Stimulated activated CD4-positive, alpha-beta T cell treated with anti-CD3 and anti-CD28 coated beads, Interleukin-4, amount 100 ng/mL, for 48 hours (primary cell): Measurements from ENCODE around the gene GPR39.

Source experiments
- DNase-seq, 2 donors: peaks; one replicate each; pipeline ENCODE4 v3.0.0-alpha.2; 2020; ENCODE audit warnings: low read depth in 2 of 2

The GPR39 gene

DNA sequence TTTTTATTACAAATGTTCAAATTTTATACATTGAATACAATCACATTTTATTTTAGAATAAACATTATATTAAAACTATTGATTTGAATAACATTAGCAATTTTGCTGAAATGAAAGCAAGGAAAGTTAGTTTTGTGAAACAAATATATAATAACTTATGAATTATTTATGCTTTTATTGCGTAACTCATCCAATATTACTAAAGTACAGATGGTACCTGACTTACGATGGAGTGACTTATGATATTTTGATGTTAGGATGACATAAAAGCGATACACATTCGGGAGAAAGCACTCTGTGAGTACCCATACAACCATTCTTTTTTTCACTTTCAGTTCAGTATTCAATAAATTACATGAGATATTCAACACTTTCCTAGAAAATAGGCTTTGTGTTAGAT lies 26.5 kb downstream of the GPR39 start:
- DNase-seq, result no peak

DNA sequence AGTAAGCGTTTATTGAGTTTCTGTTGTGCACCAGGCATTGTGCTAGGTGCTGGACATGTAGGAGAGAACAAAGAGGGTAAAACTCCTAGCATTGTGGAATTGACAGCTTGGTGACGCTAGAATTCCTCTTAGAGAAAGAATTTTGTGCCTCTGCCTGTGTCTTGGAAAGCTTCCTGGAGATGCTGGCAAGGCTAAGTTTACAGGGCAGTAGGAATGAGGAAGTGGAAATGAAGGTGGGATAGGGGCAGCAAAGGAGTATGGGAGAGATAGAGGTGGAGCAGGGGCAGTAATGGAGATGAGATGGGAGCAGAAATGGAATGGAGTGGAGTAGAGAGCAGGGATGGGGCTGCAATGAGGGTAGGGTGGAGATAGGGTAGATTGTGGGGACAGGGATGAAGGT lies 29.8 kb downstream of the GPR39 start:
- no peak for DNase-seq

DNA sequence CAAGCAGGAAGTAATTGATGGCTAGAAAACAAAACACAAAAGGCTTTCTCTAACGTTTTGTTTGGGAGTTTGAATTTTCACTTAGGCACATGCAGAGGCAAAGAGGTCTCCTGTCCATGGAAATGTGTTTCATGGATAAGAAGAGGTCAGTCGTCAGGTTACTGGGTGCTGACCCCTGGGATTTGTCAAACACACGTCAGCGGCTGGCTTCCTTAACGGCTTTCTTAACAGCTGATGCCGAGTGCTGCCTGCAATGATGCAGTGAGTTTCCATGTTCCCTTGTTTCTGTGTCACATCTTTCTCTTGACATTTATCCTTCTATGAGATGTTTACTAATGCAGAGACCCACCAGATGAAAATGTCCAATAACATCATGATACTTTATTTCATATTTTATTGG lies 31.7 kb downstream of the GPR39 start:
- no peak for DNase-seq

DNA sequence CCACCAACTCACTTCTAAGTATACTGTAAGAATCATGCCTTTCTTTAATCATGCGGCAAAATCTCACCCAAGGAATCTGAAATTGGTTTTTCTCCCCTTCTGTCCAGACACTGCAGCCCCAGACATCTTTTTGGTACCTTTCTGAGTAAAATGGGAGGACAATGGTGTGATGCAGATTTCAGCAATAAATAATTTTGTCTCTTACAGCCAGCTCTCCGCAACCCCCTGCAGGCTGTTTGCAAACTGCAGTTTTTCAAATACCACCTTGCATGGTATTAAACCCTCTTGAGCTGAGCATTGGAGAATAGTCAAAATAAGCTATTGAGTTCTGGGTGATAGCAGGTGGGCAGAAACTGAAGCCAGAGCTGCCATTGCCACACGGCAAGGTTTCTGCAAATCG lies 32.2 kb downstream of the GPR39 start:
- DNase-seq, result no peak

DNA sequence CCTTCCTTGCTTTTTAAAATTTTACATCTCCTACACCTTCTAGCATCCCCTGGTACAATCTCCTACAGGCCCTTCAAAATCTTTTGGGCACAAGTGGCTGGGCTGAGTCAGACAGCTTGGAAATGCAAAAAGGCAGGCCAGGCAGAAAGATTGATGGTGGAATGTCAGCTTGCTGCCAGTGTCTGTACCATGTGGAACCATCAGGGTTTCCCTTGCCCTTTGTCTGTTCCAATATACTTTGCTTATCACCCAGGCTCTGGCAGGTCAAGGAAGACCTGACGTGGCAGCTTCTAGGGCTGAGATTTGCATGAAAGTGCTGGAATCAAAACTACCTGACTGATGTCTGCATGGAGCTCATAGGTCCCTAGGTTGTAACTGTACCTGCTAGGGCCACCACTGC lies 33.3 kb downstream of the GPR39 start:
- DNase-seq, result no peak

DNA sequence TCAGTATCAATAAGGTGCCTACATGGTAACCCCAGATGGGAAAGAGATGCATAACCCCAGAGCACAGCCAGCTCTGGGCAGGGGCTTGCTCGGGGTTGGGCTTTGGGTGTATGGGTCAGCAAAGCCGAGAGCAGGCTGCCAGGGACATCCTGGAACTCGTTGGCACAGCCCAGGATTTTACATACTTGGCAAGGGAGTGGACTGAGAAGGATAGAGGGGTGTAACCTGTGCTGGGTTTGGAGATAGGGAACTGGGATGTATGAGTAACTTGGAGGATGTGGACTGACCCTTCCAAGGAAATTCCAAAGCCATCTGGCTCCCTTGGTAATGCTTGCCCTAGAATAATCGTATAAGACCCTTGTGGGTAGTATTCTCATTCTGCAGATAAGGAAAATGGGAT lies 44.2 kb downstream of the GPR39 start:
- DNase-seq, result no peak

DNA sequence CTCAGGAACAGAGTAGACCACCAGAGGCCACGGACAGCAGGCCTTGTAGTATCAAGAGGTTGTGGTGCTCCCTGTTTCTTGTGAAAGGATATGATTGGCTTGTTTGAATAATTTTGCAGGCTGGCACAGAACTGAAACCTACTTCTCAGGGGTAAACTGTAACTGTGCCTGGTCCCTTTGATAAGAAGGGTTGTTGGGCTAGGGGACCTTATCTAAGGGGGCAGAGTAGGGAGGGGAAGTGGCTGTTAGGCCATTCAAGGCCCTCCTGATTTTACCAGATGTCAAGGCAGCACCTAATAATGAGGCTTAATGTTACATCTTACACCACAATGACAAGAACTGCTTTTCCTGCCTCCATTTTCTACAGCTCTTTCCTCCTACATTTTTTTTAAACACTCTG lies 45.6 kb downstream of the GPR39 start:
- no peak for DNase-seq

DNA sequence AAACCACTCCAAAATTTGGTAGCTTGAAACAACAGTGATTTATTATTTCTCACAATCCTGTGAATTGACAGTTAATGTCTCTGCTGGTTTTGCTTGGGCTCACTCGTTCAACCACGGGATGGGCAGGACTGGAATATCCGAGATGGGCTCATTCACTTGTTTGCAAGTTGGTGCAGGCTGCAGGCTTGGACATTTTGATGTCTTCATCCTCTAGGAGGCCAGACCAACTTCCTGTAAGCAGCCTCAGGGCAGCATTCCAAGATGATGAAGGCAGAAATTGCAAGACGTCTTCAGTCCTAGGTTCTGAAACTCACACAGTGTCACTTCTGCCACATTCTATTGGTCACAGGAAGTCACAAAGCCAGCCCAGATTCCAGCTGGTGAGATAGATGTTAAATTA lies 47.1 kb downstream of the GPR39 start:
- no peak for DNase-seq

DNA sequence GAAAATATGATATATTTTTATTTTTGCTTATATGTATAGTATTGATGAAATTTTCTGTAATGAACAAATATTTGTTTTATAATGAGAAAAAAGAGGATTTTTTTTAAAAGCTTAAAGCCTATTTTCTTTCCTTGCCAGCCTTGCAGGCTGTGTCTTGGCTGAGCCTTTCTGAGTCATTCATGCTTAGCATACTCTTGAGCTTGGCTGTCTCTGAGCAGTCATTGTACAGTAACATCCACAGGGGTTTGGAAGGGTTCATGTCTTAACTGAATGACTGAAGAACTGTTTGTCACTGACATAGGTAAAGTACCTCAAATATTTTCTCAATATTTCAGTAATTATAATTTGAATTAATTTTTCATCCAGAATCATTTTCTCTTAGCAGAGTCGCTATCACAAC lies 49.3 kb downstream of the GPR39 start:
- DNase-seq, result no peak

DNA sequence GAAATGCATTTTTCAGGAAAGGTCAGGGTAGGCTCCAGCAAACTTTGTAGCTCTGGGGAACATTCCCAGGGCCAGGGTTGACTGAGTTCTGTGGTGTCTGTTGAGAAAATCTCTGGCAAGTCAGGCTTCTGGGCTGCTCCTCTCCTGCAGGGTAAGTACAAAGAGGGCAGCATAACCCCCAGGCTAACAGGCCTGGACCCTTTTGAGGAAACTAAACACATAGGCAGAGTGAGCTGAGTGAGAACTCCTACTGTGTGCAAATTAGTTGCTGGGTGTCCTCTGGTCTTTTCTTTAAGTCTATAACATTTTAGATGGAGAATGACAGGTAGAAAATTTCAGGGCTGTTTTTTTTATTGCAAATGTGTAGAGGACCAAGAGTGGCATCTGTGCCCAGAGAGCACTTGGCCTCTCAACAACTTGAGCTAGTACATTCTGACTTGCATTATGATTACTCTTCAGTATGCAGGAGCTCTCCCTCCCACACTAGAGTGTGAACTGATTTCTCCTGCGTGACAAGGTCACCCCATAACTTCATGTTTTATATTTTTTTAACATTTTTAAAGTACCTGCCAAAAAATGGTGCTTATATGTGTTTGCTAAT lies 49.9 kb downstream of the GPR39 start:
- no peak for DNase-seq

DNA sequence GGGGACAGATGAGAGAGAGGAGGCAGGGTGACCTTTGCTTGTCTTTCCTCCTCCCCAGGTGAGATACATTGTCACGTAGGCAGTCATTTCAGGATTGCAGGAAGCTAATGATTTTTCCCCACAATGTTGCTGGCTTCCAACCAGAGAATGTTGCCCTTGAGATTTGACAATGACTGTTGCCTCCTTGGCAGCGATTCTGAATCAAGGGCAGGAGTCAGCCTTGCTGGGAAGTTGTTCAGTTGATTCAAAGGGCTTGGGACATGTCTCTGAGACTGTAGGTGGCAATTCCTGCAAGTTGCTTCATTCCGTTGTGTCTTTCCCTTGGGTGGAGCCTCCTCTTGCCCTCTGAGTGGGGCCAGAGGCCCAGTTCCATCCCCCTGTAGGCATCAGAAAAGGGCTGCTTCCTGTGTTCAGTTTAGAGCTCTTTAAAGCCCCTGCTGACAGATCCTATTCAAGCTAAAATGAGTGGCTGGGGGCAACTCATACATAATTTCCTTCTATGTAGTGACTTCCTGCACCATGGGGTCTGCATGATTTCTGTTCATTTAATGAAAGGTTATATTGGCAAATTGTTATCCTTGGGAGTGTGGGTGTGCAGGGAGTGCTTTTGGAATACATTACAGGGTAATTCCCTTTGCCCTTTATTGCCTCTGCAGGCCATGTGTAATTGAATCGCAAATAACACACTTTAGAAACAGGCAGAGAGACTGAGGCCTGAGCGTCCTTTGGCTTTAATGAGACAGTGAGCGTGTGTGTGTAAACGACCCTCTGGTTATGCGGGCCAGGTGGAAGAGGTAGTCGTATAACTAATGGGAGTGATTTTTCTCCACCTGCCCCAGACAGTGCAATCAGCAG lies 52.4 kb downstream of the GPR39 start:
- DNase-seq, result no peak

DNA sequence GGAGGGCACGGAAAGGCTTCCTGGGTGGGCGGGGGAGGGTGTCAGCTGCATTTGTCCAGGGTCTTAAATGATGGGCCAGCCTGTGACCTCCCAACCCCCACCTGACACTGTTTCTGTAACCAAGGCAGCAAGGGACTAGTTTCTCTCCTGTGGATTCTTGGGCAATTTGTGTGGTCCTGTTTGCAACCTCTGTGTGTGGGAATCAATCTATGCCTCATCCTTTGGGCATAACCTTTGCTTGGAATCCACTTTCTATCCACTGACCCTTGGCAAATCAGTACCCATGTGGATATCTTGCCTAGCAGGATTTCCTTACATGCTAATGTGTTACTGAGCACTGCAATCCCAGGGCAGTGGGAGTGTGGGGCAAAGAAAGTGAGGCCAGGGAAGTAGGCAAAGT lies 54.1 kb downstream of the GPR39 start:
- DNase-seq, result no peak

DNA sequence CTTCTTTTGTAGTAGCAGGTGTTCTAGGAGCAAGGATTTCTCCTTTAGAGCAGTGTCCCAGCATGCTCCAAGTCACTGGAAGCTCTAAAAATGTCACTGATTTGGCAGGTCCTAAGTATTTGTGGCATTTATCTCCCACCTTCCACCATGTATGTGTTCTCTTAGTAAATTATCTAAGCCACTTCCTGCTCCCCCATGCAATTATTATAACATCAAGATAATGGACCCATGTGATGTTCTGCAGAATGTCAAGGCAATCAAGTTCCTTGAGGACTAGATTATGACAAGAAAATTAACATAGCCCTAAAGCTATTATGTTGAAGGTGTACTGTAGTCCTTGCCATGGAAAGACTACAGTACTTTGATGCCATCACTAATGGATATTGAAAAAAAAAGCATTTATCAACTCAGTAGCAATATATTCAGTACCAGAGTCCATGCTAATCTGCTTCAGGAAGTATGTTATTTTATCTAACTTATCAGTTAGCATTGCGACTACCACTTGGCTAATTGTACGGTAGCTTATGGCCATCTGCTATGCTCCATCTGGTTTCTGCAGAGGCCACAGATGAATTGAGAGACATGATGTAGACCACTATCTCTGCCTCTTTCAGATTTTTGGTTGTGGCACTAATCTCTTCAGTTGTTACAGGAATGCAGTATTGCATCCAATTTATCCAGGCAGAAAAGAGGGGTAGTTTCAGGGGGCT lies 56.7 kb downstream of the GPR39 start:
- no peak for DNase-seq

DNA sequence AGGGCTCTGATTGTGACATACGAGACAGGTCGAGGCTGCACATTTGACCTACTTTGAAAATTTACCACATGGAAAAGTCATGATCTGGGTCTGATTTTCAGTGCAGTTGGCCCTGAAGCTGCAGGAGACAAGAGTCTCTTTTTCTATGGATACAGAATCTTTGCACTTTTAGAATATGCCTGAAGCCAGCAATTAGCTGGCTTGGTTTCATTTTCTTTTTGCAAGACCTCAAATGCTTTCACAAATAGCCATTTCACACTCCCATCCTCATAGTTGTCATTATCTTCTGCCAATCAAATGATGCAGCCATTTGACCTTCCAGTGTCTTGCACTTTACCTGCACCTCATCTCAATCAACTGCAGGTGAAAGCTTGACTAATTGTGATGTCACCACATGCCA lies 59.0 kb downstream of the GPR39 start:
- no peak for DNase-seq

DNA sequence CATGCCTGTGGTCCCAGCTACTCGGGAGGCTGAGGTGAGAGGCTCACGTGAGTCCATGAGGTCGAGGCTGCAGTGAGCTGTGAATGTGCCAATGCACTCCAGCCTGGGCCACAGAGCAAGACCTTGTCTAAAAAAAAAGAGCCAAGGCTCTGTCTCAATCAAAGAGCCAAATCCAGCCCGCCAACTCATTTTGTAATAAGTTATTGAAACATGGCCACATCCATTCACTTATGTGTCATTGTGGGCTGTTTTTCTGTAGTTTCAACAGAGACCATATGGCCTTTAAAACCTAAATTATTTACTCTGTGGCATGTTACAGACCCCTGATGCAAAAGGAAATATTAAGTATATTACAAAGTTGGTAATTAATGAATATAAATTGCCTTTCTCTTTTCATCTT lies 60.8 kb downstream of the GPR39 start:
- DNase-seq, result no peak

DNA sequence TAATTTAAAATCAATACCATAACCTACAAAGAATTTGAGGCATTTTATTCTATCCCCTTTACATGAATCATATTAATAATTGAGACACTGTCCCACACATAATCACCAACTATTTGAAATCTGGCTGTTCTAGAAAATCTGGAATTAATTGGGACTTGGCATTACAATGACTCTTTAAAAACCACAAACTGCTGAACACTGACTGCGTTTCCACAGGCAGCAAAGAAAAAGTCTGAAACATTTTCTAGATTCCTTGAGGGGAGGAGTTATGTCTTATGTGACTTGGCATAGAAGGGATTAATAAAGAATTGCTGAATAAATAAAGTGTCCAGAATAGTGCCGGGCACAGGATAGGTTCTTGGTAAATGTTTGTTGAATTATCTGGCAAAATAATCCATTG lies 61.4 kb downstream of the GPR39 start:
- DNase-seq, result no peak

DNA sequence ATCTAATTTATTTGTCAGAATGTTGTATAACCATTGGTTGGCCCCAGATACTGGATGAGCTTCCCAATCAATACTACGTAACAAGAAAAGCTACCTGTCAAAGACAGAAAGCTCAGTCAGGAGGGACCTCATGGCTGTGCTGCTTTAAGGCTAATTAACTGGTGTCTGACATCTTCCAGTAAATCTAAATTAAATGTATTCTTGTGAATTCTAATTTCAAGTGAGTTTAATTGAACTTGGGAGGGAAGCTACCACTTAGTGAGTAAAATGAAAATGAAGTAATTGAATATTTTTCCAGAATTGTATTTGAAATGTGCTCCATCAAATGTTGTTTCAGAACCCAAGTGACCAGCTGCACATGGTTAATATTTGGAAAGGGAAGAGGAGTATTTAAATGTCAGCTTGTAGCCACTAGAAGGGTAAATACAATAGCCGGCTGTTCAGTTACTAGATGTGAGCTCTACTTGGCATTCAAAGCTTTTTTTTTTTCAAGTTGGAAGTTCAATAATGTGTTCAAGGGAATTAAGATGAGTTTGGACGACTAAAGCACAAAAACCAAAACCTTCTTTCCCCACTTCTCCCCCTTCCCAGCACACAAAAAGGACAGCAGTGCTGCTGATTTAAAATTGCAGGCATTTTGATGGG lies 62.0 kb downstream of the GPR39 start:
- no peak for DNase-seq

DNA sequence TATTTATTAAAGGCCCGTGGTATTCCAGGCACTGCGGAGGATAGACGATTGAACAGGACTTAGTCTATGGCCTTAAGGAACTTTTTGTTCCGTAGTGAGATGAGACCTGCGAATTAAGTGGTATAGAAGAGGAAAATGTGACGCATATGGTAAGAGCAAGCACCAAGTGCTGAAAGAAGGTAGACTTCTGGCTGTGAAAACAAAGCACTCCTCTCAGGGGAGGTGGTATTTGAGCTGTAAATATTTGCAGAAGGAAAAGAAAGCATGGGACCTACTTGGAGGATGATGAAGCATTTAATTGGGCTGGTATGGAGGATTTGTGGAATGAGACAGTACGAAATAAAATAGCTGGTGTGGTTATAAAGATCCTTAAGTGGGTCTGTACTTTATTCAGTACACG lies 62.5 kb downstream of the GPR39 start:
- DNase-seq, result no peak

DNA sequence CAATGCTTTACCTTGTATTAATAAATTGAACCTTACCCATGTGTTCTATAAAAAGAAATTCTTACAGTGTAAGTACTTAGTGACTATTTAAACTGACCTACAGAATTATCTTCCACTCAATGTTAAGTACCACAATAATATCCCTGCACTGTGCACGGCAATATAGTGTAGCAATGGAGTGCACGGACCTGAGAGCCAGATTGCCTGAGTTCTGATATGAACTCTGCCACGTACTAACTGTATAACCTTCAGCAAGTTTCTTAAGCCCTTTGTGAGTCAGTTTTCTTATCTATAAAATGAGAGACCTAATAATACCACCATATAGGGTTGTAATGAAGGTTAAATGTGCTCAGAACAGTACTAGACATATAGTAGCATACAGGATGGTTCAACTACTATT lies 66.2 kb downstream of the GPR39 start:
- DNase-seq, result no peak

DNA sequence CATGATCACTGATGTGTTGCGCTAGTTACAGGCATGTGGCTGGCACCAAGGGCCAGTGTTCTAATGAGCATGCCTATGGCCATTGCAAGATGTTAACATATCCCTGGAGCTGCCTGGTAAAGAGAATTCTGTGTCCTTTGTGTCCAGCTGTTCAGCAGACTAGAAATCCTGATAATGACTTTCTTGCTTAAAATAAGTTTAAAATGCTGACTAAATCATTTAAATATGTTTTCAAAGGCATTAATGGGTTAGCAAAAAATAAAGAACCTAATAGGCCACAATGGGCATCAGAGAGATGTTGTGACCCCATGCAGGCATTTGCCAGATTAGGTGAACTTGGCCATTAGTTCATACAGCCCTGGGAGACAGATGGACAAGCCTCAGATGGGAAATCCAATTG lies 67.5 kb downstream of the GPR39 start:
- DNase-seq, result no peak

DNA sequence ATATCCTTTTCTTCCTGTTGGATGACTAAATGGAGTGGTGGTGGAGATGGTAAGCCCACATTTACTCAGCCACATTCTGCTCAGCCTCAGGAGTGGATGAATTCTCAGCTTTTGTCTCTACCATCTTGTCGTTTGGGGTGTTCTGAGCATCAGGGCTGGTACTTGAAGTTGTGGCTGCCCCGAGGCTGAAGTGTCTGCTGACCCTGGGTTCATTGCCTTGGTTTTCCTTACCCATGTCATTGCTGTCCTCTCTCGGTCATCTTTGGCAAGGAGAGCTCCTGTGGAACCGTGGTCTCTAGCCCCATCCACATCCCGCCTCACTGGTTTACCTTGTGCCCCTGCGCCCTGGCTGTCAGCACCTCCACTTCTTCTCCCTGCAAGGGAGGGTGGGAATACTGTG lies 71.9 kb downstream of the GPR39 start:
- no peak for DNase-seq

DNA sequence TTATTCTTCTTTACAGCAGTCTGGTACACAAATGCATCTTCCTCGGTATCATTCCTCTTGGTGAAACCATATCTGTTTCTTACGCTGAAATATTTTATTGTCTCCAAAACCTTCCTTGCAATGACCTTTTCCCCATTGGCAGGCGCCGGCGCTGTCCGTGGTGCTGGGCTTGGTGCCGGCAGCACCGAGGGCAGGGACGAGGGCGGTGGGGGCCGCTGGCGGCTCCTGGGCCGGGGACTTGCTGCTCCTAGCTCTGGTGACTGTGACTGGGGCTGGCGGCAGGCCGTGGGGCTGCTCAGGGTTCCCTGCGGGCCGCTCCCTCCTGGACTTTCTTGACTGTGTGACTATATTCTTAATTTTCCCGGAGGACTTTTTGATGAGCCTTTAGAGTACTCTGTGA lies 72.5 kb downstream of the GPR39 start:
- DNase-seq, result no peak

DNA sequence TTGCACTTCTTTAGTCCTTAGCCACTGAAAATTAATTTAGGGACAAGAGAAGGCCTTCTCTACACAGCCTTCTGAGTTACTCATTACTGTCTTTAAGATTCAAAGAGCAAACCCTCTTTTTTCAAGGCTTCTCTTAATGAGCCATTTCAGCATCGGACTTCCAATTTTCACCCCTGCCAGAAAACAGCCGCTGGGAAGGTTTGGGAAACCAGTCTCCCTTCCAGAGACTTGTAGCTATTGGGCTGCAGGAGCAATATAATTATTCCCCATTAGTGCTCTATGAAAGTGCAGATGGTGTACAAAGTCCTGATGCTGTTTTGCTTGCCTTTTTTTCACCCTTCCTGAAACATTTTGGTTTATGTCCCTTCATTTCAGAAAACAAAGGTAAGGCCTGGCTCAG lies 79.3 kb downstream of the GPR39 start:
- DNase-seq, result no peak
